Measurements from ENCODE around the gene STXBP5. TPM values are rescaled to one million over a fixed set of nuclear protein-coding genes. Genes with fewer than 3 reads are reported as not detected.

Gene STXBP5
- total and polyA plus RNA-seq, 4 donors: 1.9 to 8.9 (median 4.8) TPM

DNA sequence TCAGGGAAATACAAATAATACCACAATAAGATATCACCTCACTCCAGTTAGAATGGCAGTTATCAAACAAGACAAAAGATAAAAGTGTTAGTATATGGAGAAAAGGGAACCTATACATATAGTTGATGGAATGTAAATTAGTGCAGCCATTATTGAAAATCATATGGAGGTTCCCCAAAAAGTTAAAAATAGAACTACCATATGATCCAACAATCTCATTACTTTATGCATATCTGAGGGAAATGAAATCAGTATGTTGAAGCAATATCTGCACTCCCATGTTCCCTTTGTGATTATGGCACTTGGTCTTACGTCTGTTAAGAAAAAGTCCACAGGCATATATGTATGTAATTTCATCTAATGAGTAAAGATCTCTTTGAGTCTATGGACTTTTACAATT is 96.9 kb downstream of the STXBP5 start:
- 95% methylated on average over 1 of the region's 1 CpG for WGBS
- H3K27me3 ChIP-seq (ENCODE audit: control insufficient read depth in 4 of 4, insufficient read depth in 4 of 4, low read length in 3 of 4): no peaks in the 10 kb centered on the region
- no peak overlapping the region for H3K9ac ChIP-seq (ENCODE audit: low read depth in 1 of 2, low read length in 2 of 2)
- no peaks in the 10 kb centered on the region for H3K4me1 ChIP-seq (ENCODE audit: control insufficient read depth in 4 of 4, insufficient read depth in 4 of 4, low read length in 3 of 4)
- no peak overlapping the region for H3K4me3 ChIP-seq (ENCODE audit: low read depth in 1 of 3, low read length in 3 of 3)
- H3K9me3 ChIP-seq (ENCODE audit: control insufficient read depth in 4 of 4, low read length in 3 of 4): peaks cover 0 to 3% (median 2%) of the 10 kb centered on the region in 4 donors
- no peak overlapping the region for H3K27ac ChIP-seq (ENCODE audit: low read depth in 1 of 2, low read length in 2 of 2)
- no peak for DNase-seq (ENCODE audit: low spot score)
- H3K36me3 ChIP-seq (ENCODE audit: control insufficient read depth in 4 of 4, insufficient read depth in 3 of 4, low read depth in 1 of 4, low read length in 3 of 4): peaks cover 0 to 4% (median 1%) of the 10 kb centered on the region in 4 donors
- TF ChIP-seq FOXA2 (IDR thresholded peaks at IDR 0.05) (no peak), ATF3 (IDR thresholded peaks at IDR 0.05) (no peak), RAD21 (IDR thresholded peaks at IDR 0.05) (no peak), GABPA (IDR thresholded peaks at IDR 0.05 in 1 of 2, conservative IDR thresholded peaks at IDR 0.05 in 1 of 2) (no peak), RXRA (IDR thresholded peaks at IDR 0.05) (no peak), HNF4G (IDR thresholded peaks at IDR 0.05) (no peak), MAX (IDR thresholded peaks at IDR 0.05) (no peak), FOXA1 (IDR thresholded peaks at IDR 0.05) (no peak), NR2F2 (IDR thresholded peaks at IDR 0.05) (no peak), TAF1 (conservative IDR thresholded peaks at IDR 0.05) (no peak), REST (IDR thresholded peaks at IDR 0.05) (no peak), JUND (IDR thresholded peaks at IDR 0.05) (no peak), YY1 (IDR thresholded peaks at IDR 0.05) (no peak)
- TF ChIP-seq, protein P1, sequence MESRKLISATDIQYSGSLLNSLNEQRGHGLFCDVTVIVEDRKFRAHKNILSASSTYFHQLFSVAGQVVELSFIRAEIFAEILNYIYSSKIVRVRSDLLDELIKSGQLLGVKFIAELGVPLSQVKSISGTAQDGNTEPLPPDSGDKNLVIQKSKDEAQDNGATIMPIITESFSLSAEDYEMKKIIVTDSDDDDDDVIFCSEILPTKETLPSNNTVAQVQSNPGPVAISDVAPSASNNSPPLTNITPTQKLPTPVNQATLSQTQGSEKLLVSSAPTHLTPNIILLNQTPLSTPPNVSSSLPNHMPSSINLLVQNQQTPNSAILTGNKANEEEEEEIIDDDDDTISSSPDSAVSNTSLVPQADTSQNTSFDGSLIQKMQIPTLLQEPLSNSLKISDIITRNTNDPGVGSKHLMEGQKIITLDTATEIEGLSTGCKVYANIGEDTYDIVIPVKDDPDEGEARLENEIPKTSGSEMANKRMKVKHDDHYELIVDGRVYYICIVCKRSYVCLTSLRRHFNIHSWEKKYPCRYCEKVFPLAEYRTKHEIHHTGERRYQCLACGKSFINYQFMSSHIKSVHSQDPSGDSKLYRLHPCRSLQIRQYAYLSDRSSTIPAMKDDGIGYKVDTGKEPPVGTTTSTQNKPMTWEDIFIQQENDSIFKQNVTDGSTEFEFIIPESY (IDR thresholded peaks at IDR 0.05): no peak

- no peaks in the 10 kb centered on the region for H3K9me3 ChIP-seq (ENCODE audit: control insufficient read depth in 4 of 4, low read length in 3 of 4)
- TF ChIP-seq FOXA1 (IDR thresholded peaks at IDR 0.05) (no peak), YY1 (IDR thresholded peaks at IDR 0.05) (no peak), JUND (IDR thresholded peaks at IDR 0.05) (no peak), NR2F2 (IDR thresholded peaks at IDR 0.05) (no peak), MAX (IDR thresholded peaks at IDR 0.05) (no peak)
These were observed 99.8 kb downstream of the STXBP5 start for GRCh38 chr6:147304016-147304415.

More at GRCh38 chr6:147304016-147304415, 99.8 kb downstream of the STXBP5 start:
- no peak for DNase-seq (ENCODE audit: low spot score)
- Histone ChIP-seq H3K27ac (ENCODE audit: low read depth in 1 of 2, low read length in 2 of 2) (no peak overlapping the region), H3K4me1 (ENCODE audit: control insufficient read depth in 4 of 4, insufficient read depth in 4 of 4, low read length in 3 of 4) (no peaks in the 10 kb centered on the region), H3K36me3 (ENCODE audit: control insufficient read depth in 4 of 4, insufficient read depth in 3 of 4, low read depth in 1 of 4, low read length in 3 of 4) (peaks cover 0 to 4% (median 0%) of the 10 kb centered on the region in 4 donors), H3K9ac (ENCODE audit: low read depth in 1 of 2, low read length in 2 of 2) (no peak overlapping the region), H3K4me3 (ENCODE audit: low read depth in 1 of 3, low read length in 3 of 3) (no peak overlapping the region), H3K27me3 (ENCODE audit: control insufficient read depth in 4 of 4, insufficient read depth in 4 of 4, low read length in 3 of 4) (no peaks in the 10 kb centered on the region)
- 97% methylated on average over 4 of the region's 4 CpGs for WGBS

Measured in liver (tissue), 9 donors.